ENCODE measurements around the gene OSCP1. TPM values are rescaled to one million over a fixed set of nuclear protein-coding genes. Genes with fewer than 3 reads are reported as not detected.
A peak's percentile ranks its signal among the peaks of the same experiment; 100 is the strongest.

OSCP1 gene
- total and polyA plus RNA-seq, 8 donors: 3.3 to 9.8 (median 4.8) TPM

- peak; percentile 45 to 54 (median 52) for ATAC-seq
- no peak for DNase-seq
- intact Hi-C loops (cut with DNase I): no loop called here
Observed at GRCh38 chr1:36464605-36465393, 14.5 kb upstream of the OSCP1 start.

GRCh38 chr1:36463803-36464604 is 13.8 kb upstream of the OSCP1 start, which contains the start of gene MRPS15:
Gene MRPS15, minus strand, starts transcription at chr1:36464384. Its CDS starts 109 bp downstream, at chr1:36464275.
- intact Hi-C loops (cut with DNase I): no loop called here
- FAIRE-seq (no peak), DNase-seq (peak; percentile 92 to 96 (median 94)), ATAC-seq (peak; percentile 97 to 98 (median 98))
- H3K9me3 ChIP-seq: no peaks in the 10 kb centered on the region
- 0% methylated on average over 59 to 65 of the region's 65 CpGs for WGBS, 2 donors
- H3K4me3 ChIP-seq: peak within 1 kb of the TSS; percentile 70 to 95 (median 90)
- TF ChIP-seq CTCF (IDR thresholded peaks at IDR 0.05): no peak
- H3K36me3 ChIP-seq: no peaks in the 10 kb centered on the region
- H3K27me3 ChIP-seq: no peaks in the 10 kb centered on the region
- peaks cover 6 to 18% (median 9%) of the 10 kb centered on the region in 3 donors for H3K4me1 ChIP-seq
- H3K27ac ChIP-seq: peak within 1 kb of the TSS; percentile 70 to 92 (median 88)

More at GRCh38 chr1:36464605-36465393, 14.5 kb upstream of the OSCP1 start:
- Histone ChIP-seq H3K36me3 (no peaks in the 10 kb centered on the region), H3K27ac (peak overlapping the region; percentile 70 to 92 (median 88)), H3K27me3 (no peaks in the 10 kb centered on the region), H3K9me3 (no peaks in the 10 kb centered on the region), H3K4me1 (peaks cover 6 to 18% (median 9%) of the 10 kb centered on the region in 3 donors), H3K4me3 (peak overlapping the region; percentile 70 to 95 (median 90))
- no peak for FAIRE-seq
- no peak for TF ChIP-seq CTCF (IDR thresholded peaks at IDR 0.05)
- 26 to 28% methylated on average over 13 of the region's 13 CpGs for WGBS, 2 donors

- DNase-seq (no peak), FAIRE-seq (no peak), ATAC-seq (no peak)
- TF ChIP-seq CTCF (IDR thresholded peaks at IDR 0.05): no peak
- H3K36me3 ChIP-seq: no peaks in the 10 kb centered on the region
- 12 to 15% methylated on average over 6 of the region's 6 CpGs for whole genome bisulfite sequencing, 2 donors
- H3K4me1 ChIP-seq: peaks cover 6 to 18% (median 9%) of the 10 kb centered on the region in 3 donors
- H3K4me3 ChIP-seq: peak overlapping the region; percentile 70 to 95 (median 90)
- H3K27ac ChIP-seq: no peak overlapping the region
- intact Hi-C loops (cut with DNase I): no loop called here
- no peaks in the 10 kb centered on the region for H3K9me3 ChIP-seq
- H3K27me3 ChIP-seq: no peaks in the 10 kb centered on the region
Observed at GRCh38 chr1:36463463-36463802, 13.2 kb upstream of the OSCP1 start.

GRCh38 chr1:36458910-36459309 is 8.7 kb upstream of the OSCP1 start:
- ATAC-seq (no peak), DNase-seq (peak in 1 of 6 donors; percentile 14), FAIRE-seq (no peak)
- TF ChIP-seq CTCF (IDR thresholded peaks at IDR 0.05): no peak
- Histone ChIP-seq H3K27me3 (no peaks in the 10 kb centered on the region), H3K9me3 (no peaks in the 10 kb centered on the region), H3K36me3 (peaks cover 0 to 25% (median 0%) of the 10 kb centered on the region in 3 donors), H3K4me3 (no peak overlapping the region), H3K27ac (no peak overlapping the region), H3K4me1 (peaks cover 0 to 11% (median 9%) of the 10 kb centered on the region in 3 donors)
- intact Hi-C loops (cut with DNase I): no loop called here
- 91 to 93% methylated on average over 3 of the region's 3 CpGs for WGBS, 2 donors
